GM23248 (cell line): ENCODE results near the gene SHC2. TPM values are rescaled to one million over a fixed set of nuclear protein-coding genes. Genes with fewer than 3 reads are reported as not detected.

ENCODE experiments used
- DNase-seq: peaks from one replicate; pipeline ENCODE4 v3.0.0-alpha.2; 2015
- H2AFZ ChIP-seq: fragments of 200-600 bp; sonication (generic); 2 replicates; pipeline ENCODE4 v1.6.1; 2016; ENCODE audit warnings: antibody characterized with exemption
- H3F3A ChIP-seq: fragments of 200-600 bp; sonication (generic); 2 replicates; pipeline ENCODE4 v1.6.1; 2016; ENCODE audit warnings: mild to moderate bottlenecking, antibody characterized with exemption, mixed run types; ENCODE audit not compliant: insufficient read depth
- H3K27ac ChIP-seq: fragments of 200-600 bp; sonication (generic); 2 replicates; pipeline ENCODE4 v1.5.1; 2016; ENCODE audit warnings: mild to moderate bottlenecking
- H3K27me3 ChIP-seq: fragments of 200-600 bp; sonication (generic); replicated peaks from 2 replicates; pipeline ENCODE4 v1.6.1; 2016; ENCODE audit warnings: mild to moderate bottlenecking; ENCODE audit not compliant: insufficient read depth
- H3K36me3 ChIP-seq: fragments of 200-600 bp; sonication (generic); 2 replicates; pipeline ENCODE4 v1.6.1; 2016; ENCODE audit warnings: low read depth, mild to moderate bottlenecking
- H3K4me1 ChIP-seq: fragments of 200-600 bp; sonication (generic); 2 replicates; pipeline ENCODE4 v1.6.1; 2016; ENCODE audit warnings: mild to moderate bottlenecking; ENCODE audit not compliant: insufficient read depth
- H3K4me2 ChIP-seq: fragments of 200-600 bp; sonication (generic); one replicate; pipeline ENCODE4 v1.6.1; 2016; ENCODE audit warnings: mild to moderate bottlenecking; ENCODE audit not compliant: unreplicated experiment
- H3K4me3 ChIP-seq: fragments of 200-600 bp; sonication (generic); 2 replicates; pipeline ENCODE4 v1.5.1; 2016; ENCODE audit warnings: mild to moderate bottlenecking
- H3K79me2 ChIP-seq: fragments of 200-600 bp; sonication (generic); 2 replicates; pipeline ENCODE4 v1.6.1; 2016; ENCODE audit warnings: mild to moderate bottlenecking; ENCODE audit not compliant: insufficient read depth
- H3K9ac ChIP-seq: fragments of 200-600 bp; sonication (generic); 2 replicates; pipeline ENCODE4 v1.6.1; 2016; ENCODE audit warnings: mild to moderate bottlenecking
- H3K9me2 ChIP-seq: fragments of 200-600 bp; sonication (generic); 2 replicates; pipeline ENCODE4 v1.6.1; 2016; ENCODE audit warnings: mixed run types, mild to moderate bottlenecking, moderate library complexity; ENCODE audit not compliant: insufficient read depth
- H3K9me3 ChIP-seq: fragments of 200-600 bp; sonication (generic); one replicate; pipeline ENCODE4 v1.6.1; 2017; ENCODE audit warnings: low read depth
- H4K20me1 ChIP-seq: fragments of 200-600 bp; sonication (generic); 2 replicates; pipeline ENCODE4 v1.6.0; 2016; ENCODE audit not compliant: insufficient read depth
- EZH2 ChIP-seq: fragments of 200-600 bp; sonication (generic); IDR thresholded peaks from 2 replicates; pipeline ENCODE4 v1.6.1; 2018; ENCODE audit warnings: antibody characterized with exemption, mild to moderate bottlenecking; ENCODE audit not compliant: insufficient read depth, poor library complexity, severe bottlenecking
- EZH2phosphoT487 ChIP-seq: fragments of 200-600 bp; sonication (generic); IDR thresholded peaks from 2 replicates; pipeline ENCODE4 v1.6.1; 2018; ENCODE audit warnings: antibody characterized with exemption, moderate library complexity, mild to moderate bottlenecking, low read depth; ENCODE audit not compliant: insufficient read depth
- WGBS, 2 experiments: methylation state at CpG; one replicate each; pipeline ENCODE4 v1.1.6; 2015 to 2017; ENCODE audit warnings: low lambda C conversion rate in 2 of 2, low coverage in 1 of 2; ENCODE audit errors: missing lambda C conversion rate in 2 of 2; 5-methylcytosine and 5-hydroxymethylcytosine counted together
- in situ Hi-C: fragments of 300-500 bp; cut with MboI; formaldehyde crosslinking; loops from 2 replicates; pipeline ENCODE4 v1.15.0; 2020
- polyA plus RNA-seq: library from polyadenylated mRNA; unstranded; fragments of >200 nt; fragmentation: Nextera tagmentation; extraction: Ambion mirVana; gene quantifications from 2 replicates; pipeline ENCODE4 v1.2.1, GENCODE V29; 2016
- total RNA-seq: library from RNA; depleted of rRNA; stranded (reverse); fragments of >200 nt; shearing (Covaris generic); gene quantifications from 2 replicates; pipeline ENCODE4 v1.2.3, GENCODE V29; 2014

Gene SHC2
- total and polyA plus RNA-seq, 2 experiments from 2014 or later, result not detected

GRCh38 chr19:399370-399769 lies 61.5 kb downstream of the SHC2 start:
- no peak for TF ChIP-seq EZH2phosphoT487
- no peak for TF ChIP-seq EZH2
- H2AFZ ChIP-seq, result no peak overlapping the region
- H3K27me3 ChIP-seq, result no peaks in the 10 kb centered on the region
- no peak overlapping the region for H3K27ac ChIP-seq
- H3K79me2 ChIP-seq, result no peaks in the 10 kb centered on the region
- no peaks in the 10 kb centered on the region for H3K9me2 ChIP-seq
- no peaks in the 10 kb centered on the region for H3K4me1 ChIP-seq
- DNase-seq, result no peak
- H3K4me2 ChIP-seq, result no peak overlapping the region
- H4K20me1 ChIP-seq, result no peaks in the 10 kb centered on the region
- H3K4me3 ChIP-seq, result no peak overlapping the region
- H3K9ac ChIP-seq, result no peak overlapping the region
- no peaks in the 10 kb centered on the region for H3K9me3 ChIP-seq
- 49 to 57% methylated on average over 5 to 9 of the region's 9 CpGs for WGBS, 2 experiments
- in situ Hi-C loops, result no loop called here
- H3K36me3 ChIP-seq, result no peaks in the 10 kb centered on the region
- peaks cover 13% of the 10 kb centered on the region for H3F3A ChIP-seq

- no peak for DNase-seq
- H3K79me2 ChIP-seq, result no peaks in the 10 kb centered on the region
- no peaks in the 10 kb centered on the region for H3K4me1 ChIP-seq
- TF ChIP-seq EZH2phosphoT487 (no peak), EZH2 (no peak)
- peaks cover 20% of the 10 kb centered on the region for H3F3A ChIP-seq
- H3K4me2 ChIP-seq, result no peak overlapping the region
- in situ Hi-C loops, result no loop called here
- no peaks in the 10 kb centered on the region for H3K9me2 ChIP-seq
- no peaks in the 10 kb centered on the region for H3K36me3 ChIP-seq
- no peaks in the 10 kb centered on the region for H3K9me3 ChIP-seq
- H4K20me1 ChIP-seq, result no peaks in the 10 kb centered on the region
- H2AFZ ChIP-seq, result no peak overlapping the region
- no peak overlapping the region for H3K4me3 ChIP-seq
- no peak overlapping the region for H3K9ac ChIP-seq
- H3K27ac ChIP-seq, result no peak overlapping the region
- no peaks in the 10 kb centered on the region for H3K27me3 ChIP-seq
- WGBS, 2 experiments, result 70 to 74% methylated on average over 17 of the region's 17 CpGs
These were observed 62.1 kb downstream of the SHC2 start for GRCh38 chr19:398719-399118.

GRCh38 chr19:397941-398706 lies 62.7 kb downstream of the SHC2 start:
- no peaks in the 10 kb centered on the region for H3K79me2 ChIP-seq
- H3K9me2 ChIP-seq, result no peaks in the 10 kb centered on the region
- H3K9ac ChIP-seq, result no peak overlapping the region
- in situ Hi-C loops, result no loop called here
- H3F3A ChIP-seq, result peaks cover 25% of the 10 kb centered on the region
- H3K27me3 ChIP-seq, result no peaks in the 10 kb centered on the region
- no peak overlapping the region for H2AFZ ChIP-seq
- no peak for DNase-seq
- H3K4me3 ChIP-seq, result no peak overlapping the region
- H3K36me3 ChIP-seq, result no peaks in the 10 kb centered on the region
- TF ChIP-seq EZH2phosphoT487 (no peak), EZH2 (no peak)
- H3K9me3 ChIP-seq, result no peaks in the 10 kb centered on the region
- no peak overlapping the region for H3K4me2 ChIP-seq
- H3K4me1 ChIP-seq, result no peaks in the 10 kb centered on the region
- 81 to 83% methylated on average over 25 to 31 of the region's 31 CpGs for WGBS, 2 experiments
- no peaks in the 10 kb centered on the region for H4K20me1 ChIP-seq
- no peak overlapping the region for H3K27ac ChIP-seq

DNA sequence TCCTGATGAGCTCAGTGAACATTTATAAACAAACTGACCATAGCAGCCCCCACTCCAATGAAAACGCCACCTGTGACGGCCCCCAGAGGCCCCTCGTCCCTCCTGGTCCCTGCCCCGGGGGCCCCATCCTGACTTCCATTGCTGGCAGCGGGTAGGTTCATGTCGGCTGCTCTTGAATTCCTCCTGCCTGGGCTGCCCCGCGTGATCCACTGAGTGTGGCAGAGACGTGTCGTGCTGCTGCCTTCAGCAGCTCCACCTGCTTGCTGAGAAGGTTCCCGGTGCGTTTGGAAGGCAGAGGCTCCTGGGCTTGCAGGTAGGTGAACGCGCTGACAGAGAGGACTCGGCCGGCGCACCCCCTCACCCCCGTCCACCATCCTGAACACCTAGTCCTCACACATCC lies 63.5 kb downstream of the SHC2 start:
- Histone ChIP-seq H3F3A (peaks cover 28% of the 10 kb centered on the region), H3K79me2 (no peaks in the 10 kb centered on the region), H3K9ac (no peak overlapping the region), H3K27me3 (no peaks in the 10 kb centered on the region), H3K36me3 (no peaks in the 10 kb centered on the region), H3K4me2 (no peak overlapping the region), H3K27ac (no peak overlapping the region), H3K9me3 (no peaks in the 10 kb centered on the region), H4K20me1 (no peaks in the 10 kb centered on the region), H3K4me3 (no peak overlapping the region), H2AFZ (no peak overlapping the region), H3K4me1 (no peaks in the 10 kb centered on the region), H3K9me2 (no peaks in the 10 kb centered on the region)
- 71 to 72% methylated on average over 17 to 18 of the region's 18 CpGs for WGBS, 2 experiments
- in situ Hi-C loops, result no loop called here
- DNase-seq, result no peak
- TF ChIP-seq EZH2phosphoT487 (no peak), EZH2 (no peak)
